DND-41 (cell line): ENCODE data around the gene AOPEP.

Experiments
- ATAC-seq: fragments of 200-7000 bp; cut with Tn5 transposase; 3 replicates; pipeline ENCODE4 v1.9.1; 2021; ENCODE audit warnings: low read depth; ENCODE audit not compliant: insufficient read depth
- DNase-seq: peaks from one replicate; pipeline ENCODE4 v3.0.0-alpha.2; 2020
- H2AFZ ChIP-seq: 2 replicates; pipeline ENCODE4 v1.6.0; 2012; ENCODE audit warnings: low read depth, low read length
- H3K27ac ChIP-seq: 2 replicates; pipeline ENCODE4 v1.5.1; 2012; ENCODE audit warnings: low read length, inconsistent platforms
- H3K27me3 ChIP-seq: fragments of 200-600 bp; sonication (generic); 2 replicates; pipeline ENCODE4 v1.6.0; 2012; ENCODE audit warnings: low read length, mild to moderate bottlenecking, inconsistent platforms; ENCODE audit not compliant: insufficient read depth, poor library complexity
- H3K36me3 ChIP-seq: 2 replicates; pipeline ENCODE4 v1.5.1; 2012; ENCODE audit warnings: low read length, inconsistent platforms; ENCODE audit not compliant: insufficient read depth
- H3K4me1 ChIP-seq: 2 replicates; pipeline ENCODE4 v1.5.1; 2012; ENCODE audit warnings: mild to moderate bottlenecking, low read length; ENCODE audit not compliant: insufficient read depth
- H3K4me2 ChIP-seq: 2 replicates; pipeline ENCODE4 v1.6.0; 2012; ENCODE audit warnings: mild to moderate bottlenecking, moderate library complexity, low read length, inconsistent platforms; ENCODE audit not compliant: insufficient read depth
- H3K4me3 ChIP-seq, 2 experiments: fragments of 200-600 bp in 1 of 2; shearing (Covaris generic) in 1 of 2; 2 replicates each; pipeline ENCODE4 v1.5.1; 2012 to 2016; ENCODE audit warnings: inconsistent platforms in 2 of 2, low read length in 2 of 2, mild to moderate bottlenecking in 2 of 2, low read depth in 1 of 2, moderate library complexity in 1 of 2
- H3K79me2 ChIP-seq: 2 replicates; pipeline ENCODE4 v1.6.0; 2012; ENCODE audit warnings: low read length, inconsistent platforms; ENCODE audit not compliant: insufficient read depth
- H3K9ac ChIP-seq: 2 replicates; pipeline ENCODE4 v1.6.0; 2012; ENCODE audit warnings: low read depth, mild to moderate bottlenecking, inconsistent platforms, low read length, moderate library complexity
- H3K9me3 ChIP-seq: 2 replicates; pipeline ENCODE4 v1.5.1; 2012; ENCODE audit warnings: low read length, moderate library complexity, mild to moderate bottlenecking, inconsistent platforms; ENCODE audit not compliant: insufficient read depth, severe bottlenecking
- H4K20me1 ChIP-seq: 2 replicates; pipeline ENCODE4 v1.6.0; 2012; ENCODE audit warnings: low read length; ENCODE audit not compliant: insufficient read depth
- EZH2 ChIP-seq: IDR thresholded peaks from 3 replicates; pipeline ENCODE4 v1.6.1; 2012; ENCODE audit warnings: borderline replicate concordance, low read depth, mild to moderate bottlenecking, moderate library complexity, low read length, inconsistent platforms; ENCODE audit not compliant: severe bottlenecking
- TF ChIP-seq, protein P1 (sequence below): IDR thresholded peaks from 2 replicates; pipeline ENCODE4 v1.5.1; 2012; ENCODE audit warnings: borderline replicate concordance, low read length, moderate library complexity, mild to moderate bottlenecking; ENCODE audit not compliant: poor library complexity, severe bottlenecking; ENCODE audit errors: extremely low read depth

Gene AOPEP

DNA sequence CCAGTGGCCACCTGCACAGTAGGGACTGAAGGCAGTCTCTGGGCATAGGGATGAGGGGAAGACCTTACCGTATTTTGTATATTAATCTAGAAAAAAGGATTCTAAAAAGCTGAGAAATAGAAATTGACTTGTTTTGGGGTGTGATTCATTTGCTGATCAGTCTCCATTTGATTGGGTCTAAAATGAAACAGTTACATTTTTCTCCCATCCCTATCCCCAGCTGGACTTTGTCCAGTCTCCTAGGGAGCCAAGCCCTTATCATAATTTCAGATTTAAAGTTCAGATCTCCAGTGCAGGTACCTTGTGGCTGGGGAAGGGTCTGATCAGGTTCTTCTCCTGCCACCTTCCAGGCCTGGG, 350.2 kb downstream of the AOPEP start:
- Histone ChIP-seq H3K27me3 (no peaks in the 10 kb centered on the region), H3K4me3 (no peak overlapping the region), H3K9ac (no peak overlapping the region), H3K27ac (no peak overlapping the region), H3K4me1 (no peaks in the 10 kb centered on the region), H4K20me1 (no peaks in the 10 kb centered on the region), H3K36me3 (no peaks in the 10 kb centered on the region), H3K79me2 (no peaks in the 10 kb centered on the region), H3K9me3 (no peaks in the 10 kb centered on the region), H2AFZ (no peak overlapping the region), H3K4me2 (no peak overlapping the region)
- TF ChIP-seq, protein P1, sequence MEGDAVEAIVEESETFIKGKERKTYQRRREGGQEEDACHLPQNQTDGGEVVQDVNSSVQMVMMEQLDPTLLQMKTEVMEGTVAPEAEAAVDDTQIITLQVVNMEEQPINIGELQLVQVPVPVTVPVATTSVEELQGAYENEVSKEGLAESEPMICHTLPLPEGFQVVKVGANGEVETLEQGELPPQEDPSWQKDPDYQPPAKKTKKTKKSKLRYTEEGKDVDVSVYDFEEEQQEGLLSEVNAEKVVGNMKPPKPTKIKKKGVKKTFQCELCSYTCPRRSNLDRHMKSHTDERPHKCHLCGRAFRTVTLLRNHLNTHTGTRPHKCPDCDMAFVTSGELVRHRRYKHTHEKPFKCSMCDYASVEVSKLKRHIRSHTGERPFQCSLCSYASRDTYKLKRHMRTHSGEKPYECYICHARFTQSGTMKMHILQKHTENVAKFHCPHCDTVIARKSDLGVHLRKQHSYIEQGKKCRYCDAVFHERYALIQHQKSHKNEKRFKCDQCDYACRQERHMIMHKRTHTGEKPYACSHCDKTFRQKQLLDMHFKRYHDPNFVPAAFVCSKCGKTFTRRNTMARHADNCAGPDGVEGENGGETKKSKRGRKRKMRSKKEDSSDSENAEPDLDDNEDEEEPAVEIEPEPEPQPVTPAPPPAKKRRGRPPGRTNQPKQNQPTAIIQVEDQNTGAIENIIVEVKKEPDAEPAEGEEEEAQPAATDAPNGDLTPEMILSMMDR = no peak
- TF ChIP-seq EZH2 = no peak
- ATAC-seq (no peak), DNase-seq (no peak)

GRCh38 chr9:95077053-95077765, 350.7 kb downstream of the AOPEP start:
- Histone ChIP-seq H4K20me1 (no peaks in the 10 kb centered on the region), H3K36me3 (no peaks in the 10 kb centered on the region; the same call in 1 of the 2 replicates), H3K4me1 (no peaks in the 10 kb centered on the region), H2AFZ (no peak overlapping the region), H3K9me3 (no peaks in the 10 kb centered on the region), H3K4me2 (no peak overlapping the region), H3K27me3 (no peaks in the 10 kb centered on the region), H3K27ac (no peak overlapping the region), H3K79me2 (no peaks in the 10 kb centered on the region), H3K4me3 (no peak overlapping the region), H3K9ac (no peak overlapping the region)
- no peak for DNase-seq
- ATAC-seq = no peak
- TF ChIP-seq EZH2 = no peak
- TF ChIP-seq, protein P1 = no peak

DNA sequence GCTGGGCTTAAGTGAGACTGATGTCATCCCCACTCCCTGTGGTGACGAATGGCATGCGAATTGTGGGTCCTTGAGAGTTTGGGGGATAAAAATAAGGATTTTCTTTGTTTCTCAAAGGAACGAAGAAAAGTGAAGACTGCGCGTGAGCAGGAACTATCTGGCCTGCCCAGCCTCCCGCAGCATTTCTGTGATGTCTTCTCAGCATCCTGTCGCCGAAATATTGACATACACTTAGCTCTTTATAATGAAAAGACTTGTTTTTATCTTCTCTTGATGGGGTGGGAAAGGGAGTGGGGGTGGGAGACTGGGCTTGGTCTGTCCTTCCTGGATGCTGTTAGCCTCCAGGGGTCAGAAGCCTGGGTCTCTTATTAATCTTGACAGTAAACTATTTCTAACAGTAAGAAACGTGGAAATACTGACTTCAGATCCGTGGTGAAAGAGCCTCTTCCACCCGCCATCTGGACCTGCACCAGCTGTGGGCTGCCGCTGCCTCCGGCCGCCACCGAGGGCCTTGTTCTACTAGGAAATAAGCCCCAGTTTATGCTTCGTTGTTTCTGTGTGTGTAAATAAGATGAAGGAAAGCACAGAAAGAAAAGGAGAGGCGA, 351.4 kb downstream of the AOPEP start:
- Histone ChIP-seq H2AFZ (no peak overlapping the region), H3K4me3 (no peak overlapping the region), H3K9ac (no peak overlapping the region), H3K9me3 (no peaks in the 10 kb centered on the region), H3K36me3 (no peaks in the 10 kb centered on the region; the same call in 1 of the 2 replicates), H3K4me1 (no peaks in the 10 kb centered on the region), H3K4me2 (no peak overlapping the region), H3K79me2 (no peaks in the 10 kb centered on the region), H3K27me3 (no peaks in the 10 kb centered on the region), H3K27ac (no peak overlapping the region), H4K20me1 (no peaks in the 10 kb centered on the region)
- ATAC-seq = no peak
- no peak for DNase-seq
- no peak for TF ChIP-seq EZH2
- TF ChIP-seq, protein P1 = no peak
